GM12878 (cell line): ENCODE data around the gene RYR2. TPM values are rescaled to one million over a fixed set of nuclear protein-coding genes. Genes with fewer than 3 reads are reported as not detected.

Experiments
- ATAC-seq: fragments of 200-7000 bp; cut with Tn5 transposase; 3 replicates; pipeline ENCODE4 v1.9.1; 2020; ENCODE audit warnings: mild to moderate bottlenecking, moderate library complexity
- BruUV-seq: library from RNA; stranded (reverse); fragments of 400-500 nt; replicated peaks from 2 replicates; lab custom pipeline; 2021; lab: Mats Ljungman, UMichigan
- CTCF ChIA-PET: fragments of 300-600 bp; sonication (Branson Sonifier 250); formaldehyde crosslinking; extraction: SDS; loops from one replicate; lab custom pipeline; 2021; ENCODE audit warnings: inconsistent platforms; lab: Yijun Ruan, JAX
- POLR2A ChIA-PET: fragments of 350-600 bp; formaldehyde crosslinking; extraction: SDS; loops from one replicate; lab custom pipeline; 2021; ENCODE audit warnings: inconsistent platforms; lab: Charles Lee
- RAD21 ChIA-PET: fragments of 300-600 bp; sonication (Branson Sonifier 250); formaldehyde crosslinking; loops from one replicate; lab custom pipeline; 2023; ENCODE audit warnings: antibody characterized with exemption; ENCODE audit not compliant: unreplicated experiment; lab: Charles Lee
- SMC1A ChIA-PET: fragments of 300-600 bp; sonication (Branson Sonifier 250); formaldehyde crosslinking; loops from one replicate; lab custom pipeline; 2023; ENCODE audit not compliant: unreplicated experiment, uncharacterized antibody; lab: Charles Lee
- DNase-seq: peaks from one replicate; pipeline ENCODE4 v3.0.0-alpha.2; 2011; ENCODE audit warnings: low read depth, low spot score
- FAIRE-seq: peaks from 3 replicates; lab custom pipeline; 2011; peaks lifted over from hg19 to GRCh38; lab: Jason Lieb, UNC
- H2AFZ ChIP-seq: 2 replicates; pipeline ENCODE4 v1.6.0; 2011; ENCODE audit warnings: low read depth, low read length, control low read depth; ENCODE audit not compliant: control insufficient read depth
- H3K27ac ChIP-seq: 2 replicates; pipeline ENCODE4 v1.5.1; 2011; ENCODE audit warnings: control low read depth; ENCODE audit not compliant: control insufficient read depth, insufficient read depth
- H3K27me3 ChIP-seq, 2 experiments: replicated peaks in 1 of 2; 2 replicates each; pipeline versions ENCODE4 v1.6.0 to v1.6.1; 2011; ENCODE audit warnings: low read length in 1 of 2; ENCODE audit not compliant: control insufficient read depth in 2 of 2, insufficient read depth in 2 of 2
- H3K36me3 ChIP-seq, 2 experiments: 2 replicates each; pipeline ENCODE4 v1.5.1; 2011; ENCODE audit warnings: low read length in 1 of 2; ENCODE audit not compliant: control insufficient read depth in 2 of 2, insufficient read depth in 2 of 2
- H3K4me1 ChIP-seq: 2 replicates; pipeline ENCODE4 v1.6.1; 2011; ENCODE audit warnings: mild to moderate bottlenecking, low read length, moderate library complexity, mixed read lengths; ENCODE audit not compliant: control insufficient read depth, insufficient read depth
- H3K4me2 ChIP-seq: 2 replicates; pipeline ENCODE4 v1.6.0; 2011; ENCODE audit warnings: control low read depth; ENCODE audit not compliant: control insufficient read depth, insufficient read depth
- H3K4me3 ChIP-seq: fragments of 200-600 bp; sonication (generic); 2 replicates; pipeline ENCODE4 v1.5.1; 2016
- H3K79me2 ChIP-seq: 2 replicates; pipeline ENCODE4 v1.6.0; 2011; ENCODE audit warnings: low read length; ENCODE audit not compliant: control insufficient read depth, insufficient read depth
- H3K9ac ChIP-seq: 2 replicates; pipeline ENCODE4 v1.8.0; 2011; ENCODE audit warnings: low read length, control low read depth, mixed read lengths; ENCODE audit not compliant: control insufficient read depth, insufficient read depth
- H3K9me3 ChIP-seq: replicated peaks from 3 replicates; pipeline ENCODE4 v1.5.1; 2011; ENCODE audit warnings: mild to moderate bottlenecking, low read length; ENCODE audit not compliant: control insufficient read depth, insufficient read depth
- H4K20me1 ChIP-seq: 2 replicates; pipeline ENCODE4 v1.6.0; 2011; ENCODE audit not compliant: control insufficient read depth, insufficient read depth
- ASH2L ChIP-seq: fragments of 300-600, 200-600 bp; sonication (generic); IDR thresholded peaks from 2 replicates; pipeline ENCODE4 v1.6.1; 2017; ENCODE audit warnings: low read depth, mild to moderate bottlenecking, borderline replicate concordance
- CHD4 ChIP-seq: fragments of 200-600 bp; sonication (generic); IDR thresholded peaks from 2 replicates; pipeline ENCODE4 v1.6.1; 2016; ENCODE audit warnings: mild to moderate bottlenecking
- EP300 ChIP-seq, 2 experiments: fragments of 150-350 bp in 1 of 2; IDR thresholded peaks; 2 replicates each; pipeline ENCODE4 v1.6.1; 2011 to 2012; ENCODE audit warnings: low read depth in 2 of 2, low read length in 2 of 2, borderline replicate concordance in 1 of 2, improper control_type of control experiment in 1 of 2, inconsistent platforms in 1 of 2; ENCODE audit not compliant: control insufficient read depth in 1 of 2
- HDAC6 ChIP-seq: fragments of 200-600 bp; sonication (generic); IDR thresholded peaks from one replicate; pipeline ENCODE4 v1.8.0; 2017; ENCODE audit warnings: antibody characterized with exemption; ENCODE audit not compliant: unreplicated experiment
- MTA3 ChIP-seq: IDR thresholded peaks from 2 replicates; pipeline ENCODE4 v1.6.1; 2012; ENCODE audit warnings: low read length, inconsistent platforms, borderline replicate concordance
- RCOR1 ChIP-seq: conservative IDR thresholded peaks from 2 replicates; pipeline ENCODE4 v1.6.1; 2012; ENCODE audit warnings: low read depth, low read length, improper control_type of control experiment
- SRF ChIP-seq, 2 experiments: IDR thresholded peaks; 2 replicates each; pipeline ENCODE4 v1.6.1; 2011; ENCODE audit warnings: low read depth in 2 of 2, low read length in 2 of 2, mild to moderate bottlenecking in 1 of 2, moderate library complexity in 1 of 2
- SUPT20H ChIP-seq: IDR thresholded peaks from 2 replicates; pipeline ENCODE4 v1.6.1; 2011; ENCODE audit warnings: low read depth, mild to moderate bottlenecking, low read length, moderate library complexity, borderline replicate concordance; ENCODE audit not compliant: control insufficient read depth
- TBL1XR1 ChIP-seq: IDR thresholded peaks from 2 replicates; pipeline ENCODE4 v1.6.1; 2012; ENCODE audit warnings: low read depth, low read length, improper control_type of control experiment
- ZZZ3 ChIP-seq: IDR thresholded peaks from 2 replicates; pipeline ENCODE4 v1.6.1; 2011; ENCODE audit warnings: low read depth; ENCODE audit not compliant: control insufficient read depth, insufficient read length
- WGBS: methylation state at CpG from one replicate; pipeline ENCODE4 v1.1.6; 2016; ENCODE audit warnings: low lambda C conversion rate; ENCODE audit not compliant: insufficient replicate concordance, insufficient coverage; ENCODE audit errors: missing lambda C conversion rate; 5-methylcytosine and 5-hydroxymethylcytosine counted together
- in situ Hi-C: fragments of 300-500 bp; cut with MboI; formaldehyde crosslinking; loops from 9 replicates; pipeline ENCODE4 v1.14.3; 2018; ENCODE audit warnings: mixed read lengths
- intact Hi-C: fragments of 100-400 bp; cut with micrococcal nuclease; formaldehyde crosslinking; loops from one replicate; pipeline ENCODE4 v1.14.2; 2022; ENCODE audit not compliant: unreplicated experiment
- polyA plus RNA-seq, 11 experiments: library from polyadenylated mRNA; depleted of rRNA in 4 of 11; unstranded in 6 of 11; stranded (reverse) in 5 of 11; fragments of >200 nt; fragmentation: Nextera tagmentation in 4 of 11; fragmentation: Illumina TruSeq in 1 of 11; extraction: Ambion mirVana in 4 of 11; extraction: Trizol in 1 of 11; gene quantifications; 1 replicate in 1 of 11; 2 replicates in 10 of 11; pipeline versions ENCODE4 v1.2.1 to v1.2.3, GENCODE V29; 2011 to 2016; ENCODE audit warnings: inconsistent platforms in 2 of 11, missing spikeins in 2 of 11, low read depth in 1 of 11
- total RNA-seq, 4 experiments: library from RNA; depleted of rRNA in 3 of 4; stranded (reverse); fragments of >200 nt in 3 of 4; fragmentation: Illumina TruSeq in 1 of 4; extraction: Trizol in 1 of 4; gene quantifications; 2 replicates each; pipeline versions ENCODE4 v1.2.1 to v1.2.3, GENCODE V29; 2013 to 2021

RYR2 gene
- total and polyA plus RNA-seq, 10 of the 15 experiments (the other 5 are each of a cell fraction or from before 2014, with no cell fraction given), result 0.01 to 0.04 TPM; not detected in 8

GRCh38 chr1:237791592-237791991 is 749.6 kb downstream of the RYR2 start:
- intact Hi-C loops, result loop anchor here (10.0 kb wide), 1 partner anchor 63 kb away; no protein-coding TSS in a partner anchor
- no peaks in the 10 kb centered on the region for H3K27me3 ChIP-seq
- FAIRE-seq (no peak), ATAC-seq (no peak), DNase-seq (no peak)
- ChIA-PET RAD21 (no interaction called here), SMC1A (no interaction called here), CTCF (interaction anchor here (1.1 kb wide), 1 partner anchor 15 kb away, joined by 8 read pairs; no protein-coding TSS in a partner anchor), POLR2A (no interaction called here)
- in situ Hi-C loops, result no loop called here
- 10% methylated on average over 2 of the region's 2 CpGs for WGBS
- H4K20me1 ChIP-seq, result no peaks in the 10 kb centered on the region
- H3K9me3 ChIP-seq, result no peaks in the 10 kb centered on the region
- H3K9ac ChIP-seq, result no peak overlapping the region
- H3K4me1 ChIP-seq, result no peaks in the 10 kb centered on the region
- H3K4me3 ChIP-seq, result no peak overlapping the region
- H3K27ac ChIP-seq, result no peak overlapping the region
- TF ChIP-seq CHD4 (no peak), HDAC6 (no peak), EP300 (IDR thresholded peaks at IDR 0.05; ENCODE audit: borderline replicate concordance in 1 of 2, control insufficient read depth in 1 of 2, low read depth in 2 of 2, low read length in 2 of 2) (no peak), TBL1XR1 (no peak), RCOR1 (no peak), SUPT20H (no peak), SRF (IDR thresholded peaks at IDR 0.05; ENCODE audit: low read depth in 2 of 2, low read length in 2 of 2) (no peak), ASH2L (no peak), ZZZ3 (no peak), MTA3 (no peak)
- no TSS peak for BruUV-seq
- no peaks in the 10 kb centered on the region for H3K36me3 ChIP-seq
- H3K79me2 ChIP-seq, result no peaks in the 10 kb centered on the region
- no peak overlapping the region for H2AFZ ChIP-seq
- no peak overlapping the region for H3K4me2 ChIP-seq
